Natural killer cell (primary cell): Measurements from ENCODE around the gene TMEM129. TPM values are rescaled to one million over a fixed set of nuclear protein-coding genes. Genes with fewer than 3 reads are reported as not detected.
"Not testable (repeated sequence)": the region's sequence is repeated elsewhere in the genome, so short reads cannot be mapped to it uniquely, and the experiment has no call there.

Experiments used
- ATAC-seq, 3 donors: fragments of 150-1000 bp in 2 of 3; fragments of 200-7000 bp in 1 of 3; cut with Tn5 transposase; 1 replicate in 1 of 3; 2 replicates in 2 of 3; pipeline ENCODE4 v1.10.0; 2021; ENCODE audit warnings: mild to moderate bottlenecking in 2 of 3, moderate library complexity in 2 of 3
- DNase-seq, 2 donors: peaks; one replicate each; pipeline versions ENCODE4 v3.0.0 to v3.0.0-alpha.2; 2013 to 2021; ENCODE audit warnings: mixed read lengths in 1 of 2
- H3K27ac ChIP-seq: one replicate; pipeline ENCODE4 v1.5.1; 2013; ENCODE audit warnings: mild to moderate bottlenecking, low read length
- H3K27me3 ChIP-seq: one replicate; pipeline ENCODE4 v1.6.1; 2013; ENCODE audit warnings: low read length; ENCODE audit not compliant: control insufficient read depth, insufficient read depth
- H3K36me3 ChIP-seq: one replicate; pipeline ENCODE4 v1.6.1; 2013; ENCODE audit warnings: low read length; ENCODE audit not compliant: control insufficient read depth, insufficient read depth
- H3K4me1 ChIP-seq: one replicate; pipeline ENCODE4 v1.6.1; 2013; ENCODE audit warnings: low read length; ENCODE audit not compliant: control insufficient read depth, insufficient read depth
- H3K4me3 ChIP-seq: one replicate; pipeline ENCODE4 v1.5.1; 2013; ENCODE audit warnings: low read length
- H3K9me3 ChIP-seq: one replicate; pipeline ENCODE4 v1.6.1; 2013; ENCODE audit warnings: low read length; ENCODE audit not compliant: control insufficient read depth, insufficient read depth
- H3K27ac Mint-ChIP-seq, 2 donors: one replicate each; pipeline ENCODE4 v1.8.0; 2022; ENCODE audit warnings: mild to moderate bottlenecking in 2 of 2, mixed read lengths in 2 of 2, moderate library complexity in 1 of 2
- H3K27me3 Mint-ChIP-seq, 2 donors: one replicate each; pipeline ENCODE4 v1.8.0; 2022; ENCODE audit warnings: low read depth in 2 of 2, mixed read lengths in 2 of 2
- H3K36me3 Mint-ChIP-seq: one replicate; pipeline ENCODE4 v1.8.0; 2022; ENCODE audit warnings: mixed read lengths
- H3K4me1 Mint-ChIP-seq, 2 donors: one replicate each; pipeline ENCODE4 v1.8.0; 2022; ENCODE audit warnings: mixed read lengths in 2 of 2
- H3K4me3 Mint-ChIP-seq: one replicate; pipeline ENCODE4 v1.8.0; 2022; ENCODE audit warnings: mild to moderate bottlenecking, moderate library complexity, mixed read lengths
- H3K9me3 Mint-ChIP-seq, 2 donors: one replicate each; pipeline ENCODE4 v1.8.0; 2022; ENCODE audit warnings: mixed read lengths in 2 of 2
- WGBS: methylation state at CpG from one replicate; pipeline ENCODE4 v1.1.7; 2013; ENCODE audit warnings: missing lambda C conversion rate; ENCODE audit not compliant: insufficient coverage; 5-methylcytosine and 5-hydroxymethylcytosine counted together
- intact Hi-C: fragments of 100-400 bp; cut with micrococcal nuclease; formaldehyde crosslinking; loops from one replicate; pipeline ENCODE4 v1.14.2; 2022
- total RNA-seq, 4 donors: library from RNA; stranded (reverse); fragments of 120-200 nt in 1 of 4; gene quantifications; one replicate each; pipeline versions ENCODE4 v1.2.3 to v1.2.4, GENCODE V29; 2013 to 2022
- TF ChIP-seq, protein P1 (sequence below): fragments of 200-600 bp; IDR thresholded peaks from one replicate; pipeline ENCODE4 v1.8.0; 2022; ENCODE audit warnings: antibody characterized with exemption

The TMEM129 gene
- total RNA-seq, 3 donors from 2014 or later (not counting 1 experiment from before 2014, with no cell fraction given), result 18.2 to 26.9 (median 20.8) TPM

DNA sequence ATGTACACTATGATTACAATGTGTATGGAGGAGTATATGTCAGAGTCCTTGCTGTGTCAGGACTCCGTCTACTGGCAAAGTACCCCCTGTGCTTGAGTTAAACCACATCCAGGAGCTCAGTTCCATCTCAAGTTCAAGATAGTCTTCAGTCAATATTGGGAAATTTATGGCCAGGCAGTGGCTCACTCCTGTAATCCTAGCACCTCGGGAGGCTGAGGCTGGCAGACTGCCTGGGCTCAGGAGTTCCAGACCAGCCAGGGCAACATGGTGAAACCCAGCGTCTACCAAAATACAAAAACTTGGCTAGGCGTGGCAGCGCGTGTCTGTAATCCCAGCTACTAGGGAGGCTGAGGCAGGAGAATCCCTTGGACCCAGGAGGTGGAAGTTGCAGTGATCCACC lies 14.8 kb downstream of the TMEM129 start:
- Histone ChIP-seq H3K36me3 (peaks cover 13% of the 10 kb centered on the region), H3K4me3 (no peak overlapping the region), H3K9me3 (no peaks in the 10 kb centered on the region), H3K27me3 (no peaks in the 10 kb centered on the region), H3K4me1 (peaks cover 14% of the 10 kb centered on the region), H3K27ac (no peak overlapping the region)
- Mint-ChIP-seq H3K27ac (no peak overlapping the region), H3K36me3 (no peaks in the 10 kb centered on the region), H3K9me3 (no peaks in the 10 kb centered on the region), H3K27me3 (no peaks in the 10 kb centered on the region), H3K4me1 (peaks cover 18 to 43% of the 10 kb centered on the region in 2 donors), H3K4me3 (no peak overlapping the region)
- intact Hi-C loops, result no loop called here
- DNase-seq (no peak), ATAC-seq (no peak)
- TF ChIP-seq, protein P1, sequence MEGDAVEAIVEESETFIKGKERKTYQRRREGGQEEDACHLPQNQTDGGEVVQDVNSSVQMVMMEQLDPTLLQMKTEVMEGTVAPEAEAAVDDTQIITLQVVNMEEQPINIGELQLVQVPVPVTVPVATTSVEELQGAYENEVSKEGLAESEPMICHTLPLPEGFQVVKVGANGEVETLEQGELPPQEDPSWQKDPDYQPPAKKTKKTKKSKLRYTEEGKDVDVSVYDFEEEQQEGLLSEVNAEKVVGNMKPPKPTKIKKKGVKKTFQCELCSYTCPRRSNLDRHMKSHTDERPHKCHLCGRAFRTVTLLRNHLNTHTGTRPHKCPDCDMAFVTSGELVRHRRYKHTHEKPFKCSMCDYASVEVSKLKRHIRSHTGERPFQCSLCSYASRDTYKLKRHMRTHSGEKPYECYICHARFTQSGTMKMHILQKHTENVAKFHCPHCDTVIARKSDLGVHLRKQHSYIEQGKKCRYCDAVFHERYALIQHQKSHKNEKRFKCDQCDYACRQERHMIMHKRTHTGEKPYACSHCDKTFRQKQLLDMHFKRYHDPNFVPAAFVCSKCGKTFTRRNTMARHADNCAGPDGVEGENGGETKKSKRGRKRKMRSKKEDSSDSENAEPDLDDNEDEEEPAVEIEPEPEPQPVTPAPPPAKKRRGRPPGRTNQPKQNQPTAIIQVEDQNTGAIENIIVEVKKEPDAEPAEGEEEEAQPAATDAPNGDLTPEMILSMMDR, result no peak
- WGBS, result 96% methylated on average over 6 of the region's 6 CpGs

DNA sequence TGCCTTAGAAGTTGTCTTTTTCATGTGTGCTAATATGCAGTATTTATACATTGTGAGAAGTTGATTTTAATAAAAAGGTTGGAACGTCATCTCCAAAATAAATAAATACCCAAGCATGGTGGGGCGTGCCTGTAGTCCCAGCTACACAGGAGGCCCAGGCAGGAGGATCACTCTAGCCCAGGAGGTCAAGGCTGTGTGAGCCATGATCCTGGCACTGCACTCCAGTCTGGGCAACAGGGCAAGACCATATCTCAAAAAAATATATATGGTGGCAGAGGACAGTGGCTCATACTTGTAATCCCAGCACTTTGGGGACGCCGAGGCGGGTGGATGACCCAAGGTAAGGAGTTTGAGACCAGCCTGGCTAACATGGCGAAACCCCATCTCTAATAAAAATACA lies 15.4 kb downstream of the TMEM129 start:
- Histone ChIP-seq H3K4me1 (peaks cover 8% of the 10 kb centered on the region), H3K4me3 (no peak overlapping the region), H3K27me3 (no peaks in the 10 kb centered on the region), H3K9me3 (no peaks in the 10 kb centered on the region), H3K36me3 (peaks cover 16% of the 10 kb centered on the region), H3K27ac (no peak overlapping the region)
- H3K4me3 Mint-ChIP-seq, result no peak overlapping the region
- H3K9me3 Mint-ChIP-seq, result no peaks in the 10 kb centered on the region
- H3K27ac Mint-ChIP-seq, result no peak overlapping the region
- H3K36me3 Mint-ChIP-seq, result no peaks in the 10 kb centered on the region
- TF ChIP-seq, protein P1, result no peak
- peaks cover 18 to 38% of the 10 kb centered on the region in 2 donors for H3K4me1 Mint-ChIP-seq
- DNase-seq, result no peak
- intact Hi-C loops, result no loop called here
- 100% methylated on average over 6 of the region's 6 CpGs for WGBS
- ATAC-seq, result no peak
- H3K27me3 Mint-ChIP-seq, result no peaks in the 10 kb centered on the region

DNA sequence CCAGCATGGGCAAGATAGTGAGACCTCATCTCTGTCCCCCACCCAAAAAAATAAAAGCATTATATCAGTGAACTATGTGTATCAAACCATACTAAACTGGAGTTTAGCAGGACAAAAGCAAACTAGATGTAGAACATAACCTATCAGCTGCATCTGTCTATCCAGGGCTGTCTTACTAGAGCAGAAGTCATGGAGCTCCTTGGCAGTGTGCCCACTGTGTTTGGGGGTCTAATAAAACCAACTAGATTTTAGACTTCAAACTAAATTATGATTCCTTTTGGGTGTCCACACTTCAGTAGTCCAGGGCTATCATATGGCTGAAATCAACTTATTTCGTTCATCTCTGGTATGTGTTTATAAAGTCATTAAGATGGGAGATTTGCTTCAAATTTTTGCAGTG lies 17.3 kb downstream of the TMEM129 start:
- H3K27ac ChIP-seq, result no peak overlapping the region
- intact Hi-C loops, result no loop called here
- H3K4me3 Mint-ChIP-seq, result no peak overlapping the region
- no peaks in the 10 kb centered on the region for H3K27me3 ChIP-seq
- no peaks in the 10 kb centered on the region for H3K4me1 ChIP-seq
- no peak overlapping the region for H3K27ac Mint-ChIP-seq
- no peak for ATAC-seq
- H3K4me3 ChIP-seq, result no peak overlapping the region
- H3K4me1 Mint-ChIP-seq, result peaks cover 8 to 21% of the 10 kb centered on the region in 2 donors
- no peaks in the 10 kb centered on the region for H3K9me3 Mint-ChIP-seq
- 100% methylated on average over 1 of the region's 1 CpG for WGBS
- H3K36me3 ChIP-seq, result peaks cover 26% of the 10 kb centered on the region
- TF ChIP-seq, protein P1, result no peak
- no peaks in the 10 kb centered on the region for H3K36me3 Mint-ChIP-seq
- H3K9me3 ChIP-seq, result no peaks in the 10 kb centered on the region
- no peaks in the 10 kb centered on the region for H3K27me3 Mint-ChIP-seq
- DNase-seq, result no peak

DNA sequence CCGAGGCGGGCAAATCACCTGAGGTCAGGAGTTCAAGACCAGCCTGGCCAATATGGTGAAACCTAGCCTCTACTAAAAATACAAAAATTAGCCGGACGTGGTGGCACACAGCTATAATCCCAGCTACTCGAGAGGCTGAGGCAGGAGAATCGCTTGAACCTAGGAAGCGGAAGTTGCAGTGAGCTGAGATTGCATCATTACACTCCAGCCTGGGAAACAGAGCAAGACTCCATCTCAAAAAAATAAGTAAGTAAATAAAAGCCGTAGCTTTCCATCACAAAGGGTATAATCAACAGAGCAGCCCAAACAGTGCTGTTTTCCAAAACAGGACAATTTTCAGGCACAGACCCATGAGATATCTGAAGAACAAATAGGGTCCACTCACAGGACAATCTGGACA lies 19.5 kb downstream of the TMEM129 start:
- H3K27me3 Mint-ChIP-seq, intact Hi-C loops, H3K9me3 ChIP-seq, H3K4me3 Mint-ChIP-seq, H3K27me3 ChIP-seq, H3K4me3 ChIP-seq, DNase-seq, H3K27ac ChIP-seq, H3K36me3 Mint-ChIP-seq, H3K9me3 Mint-ChIP-seq, ATAC-seq, H3K4me1 ChIP-seq, H3K27ac Mint-ChIP-seq: not testable (repeated sequence)
- H3K4me1 Mint-ChIP-seq, result peaks cover 8 to 17% of the 10 kb centered on the region in 2 donors
- WGBS, result 94% methylated on average over 8 of the region's 8 CpGs
- H3K36me3 ChIP-seq, result peaks cover 36% of the 10 kb centered on the region
